Endothelial cell of umbilical vein (primary cell): ENCODE results near the gene TRAK1. TPM values are rescaled to one million over a fixed set of nuclear protein-coding genes. Genes with fewer than 3 reads are reported as not detected.

ENCODE experiments used
- BruUV-seq: library from RNA; stranded (reverse); fragments of 400-500 nt; replicated peaks from 2 replicates; lab custom pipeline; 2021; lab: Mats Ljungman, UMichigan
- CTCF ChIA-PET: fragments of 300-600, 350-600 bp; sonication (Branson Sonifier 250); formaldehyde crosslinking; loops from one replicate; lab custom pipeline; 2021; ENCODE audit warnings: antibody characterized with exemption, inconsistent platforms; lab: Charles Lee
- POLR2A ChIA-PET: fragments of 300-600, 350-600 bp; sonication (Branson Sonifier 250); formaldehyde crosslinking; loops from one replicate; lab custom pipeline; 2021; ENCODE audit warnings: antibody characterized with exemption, inconsistent platforms; lab: Charles Lee
- DNase-seq: peaks from one replicate; pipeline ENCODE4 v3.0.0-alpha.2; 2011; ENCODE audit warnings: low read depth, low spot score
- FAIRE-seq: peaks from 2 replicates; lab custom pipeline; 2011; peaks lifted over from hg19 to GRCh38; lab: Jason Lieb, UNC
- H2AFZ ChIP-seq: 2 replicates; pipeline ENCODE4 v1.6.0; 2012; ENCODE audit warnings: low read depth, low read length, control low read depth, inconsistent platforms
- H3K27ac ChIP-seq: 2 replicates; pipeline ENCODE4 v1.5.1; 2011; ENCODE audit warnings: low read depth, mild to moderate bottlenecking, control low read depth, low read length, moderate library complexity; ENCODE audit not compliant: insufficient read depth
- H3K27me3 ChIP-seq, 2 experiments: 2 replicates each; pipeline versions ENCODE4 v1.6.0 to v1.6.1; 2011; ENCODE audit warnings: low read length in 2 of 2, mixed read lengths in 1 of 2; ENCODE audit not compliant: control insufficient read depth in 2 of 2, insufficient read depth in 2 of 2
- H3K36me3 ChIP-seq, 2 experiments: 2 replicates in 1 of 2; 3 replicates in 1 of 2; pipeline ENCODE4 v1.5.1; 2011; ENCODE audit warnings: low read length in 2 of 2, mild to moderate bottlenecking in 1 of 2, moderate library complexity in 1 of 2; ENCODE audit not compliant: control insufficient read depth in 2 of 2, insufficient read depth in 2 of 2; ENCODE audit errors: extremely low read depth in 1 of 2
- H3K4me1 ChIP-seq: 3 replicates; pipeline ENCODE4 v1.5.1; 2011; ENCODE audit warnings: mild to moderate bottlenecking, low read length; ENCODE audit not compliant: control insufficient read depth, insufficient read depth; ENCODE audit errors: extremely low read depth
- H3K4me2 ChIP-seq: 2 replicates; pipeline ENCODE4 v1.6.1; 2011; ENCODE audit warnings: low read length, control low read depth, mixed read lengths; ENCODE audit not compliant: insufficient read depth
- H3K4me3 ChIP-seq, 3 experiments: fragments of 200-600 bp in 1 of 3; sonication (generic), shearing (Covaris generic) in 1 of 3; replicated peaks in 1 of 3; 2 replicates each; pipeline ENCODE4 v1.5.1; 2011 to 2016; ENCODE audit warnings: control low read depth in 3 of 3, low read length in 3 of 3, mild to moderate bottlenecking in 2 of 3, inconsistent platforms in 1 of 3, low read depth in 1 of 3, moderate library complexity in 1 of 3; ENCODE audit not compliant: insufficient read depth in 1 of 3
- H3K79me2 ChIP-seq: 2 replicates; pipeline ENCODE4 v1.6.0; 2012; ENCODE audit warnings: low read length, inconsistent platforms; ENCODE audit not compliant: control insufficient read depth, insufficient read depth
- H3K9ac ChIP-seq: replicated peaks from 2 replicates; pipeline ENCODE3; 2011; ENCODE audit warnings: low read length, control low read depth; ENCODE audit not compliant: insufficient read depth; ENCODE audit errors: extremely low read depth
- H3K9me1 ChIP-seq: replicated peaks from 3 replicates; pipeline ENCODE4 v1.6.0; 2011; ENCODE audit warnings: mild to moderate bottlenecking, low read length; ENCODE audit not compliant: control insufficient read depth, insufficient read depth; ENCODE audit errors: extremely low read depth
- H3K9me3 ChIP-seq: replicated peaks from 2 replicates; pipeline ENCODE4 v1.5.1; 2012; ENCODE audit warnings: low read length, inconsistent platforms; ENCODE audit not compliant: control insufficient read depth, insufficient read depth
- H4K20me1 ChIP-seq: replicated peaks from 2 replicates; pipeline ENCODE3; 2011; ENCODE audit warnings: mild to moderate bottlenecking, low read length; ENCODE audit not compliant: control insufficient read depth, insufficient read depth; ENCODE audit errors: extremely low read depth
- EZH2 ChIP-seq: IDR thresholded peaks from 2 replicates; pipeline ENCODE4 v1.6.1; 2012; ENCODE audit warnings: borderline replicate concordance, low read depth, mild to moderate bottlenecking, moderate library complexity, low read length, inconsistent platforms; ENCODE audit not compliant: severe bottlenecking
- FOS ChIP-seq: IDR thresholded peaks from 2 replicates; pipeline ENCODE4 v1.6.1; 2011; ENCODE audit warnings: mild to moderate bottlenecking, low read length, moderate library complexity, borderline replicate concordance; ENCODE audit not compliant: insufficient read depth
- GATA2 ChIP-seq: IDR thresholded peaks from 2 replicates; pipeline ENCODE4 v1.7.0; 2011; ENCODE audit warnings: low read depth, mild to moderate bottlenecking, moderate library complexity, mixed read lengths, low read length; ENCODE audit not compliant: insufficient read length, insufficient read depth
- JUN ChIP-seq: IDR thresholded peaks from 2 replicates; pipeline ENCODE4 v1.6.1; 2011; ENCODE audit warnings: borderline replicate concordance, low read depth; ENCODE audit not compliant: insufficient read length, insufficient read depth
- MAX ChIP-seq: IDR thresholded peaks from 2 replicates; pipeline ENCODE4 v1.6.1; 2011; ENCODE audit not compliant: insufficient read depth, insufficient read length
- MYC ChIP-seq: IDR thresholded peaks from one replicate; pipeline ENCODE4 v1.6.1; 2011; ENCODE audit warnings: mild to moderate bottlenecking, low read depth, low read length
- POLR2A ChIP-seq: IDR thresholded peaks from 2 replicates; pipeline ENCODE4 v1.6.1; 2012; ENCODE audit warnings: low read depth, mild to moderate bottlenecking, control low read depth, low read length
- POLR2AphosphoS5 ChIP-seq: IDR thresholded peaks from 2 replicates; pipeline ENCODE4 v1.6.1; 2012; ENCODE audit warnings: low read depth, mild to moderate bottlenecking, control low read depth, low read length, moderate library complexity; ENCODE audit not compliant: insufficient read depth
- dilution Hi-C: fragments of 300-500 bp; cut with MboI; formaldehyde crosslinking; loops from one replicate; pipeline ENCODE4 v1.15.0; 2019; ENCODE audit warnings: low sequenced_read_pairs; ENCODE audit not compliant: extremely low pct_ligation_motif_present
- intact Hi-C: fragments of 100-400 bp; cut with micrococcal nuclease; formaldehyde crosslinking; loops from one replicate; pipeline ENCODE4 v1.10.0; 2022
- polyA plus RNA-seq, 4 experiments: library from polyadenylated mRNA; depleted of rRNA in 3 of 4; stranded (reverse) in 3 of 4; unstranded in 1 of 4; fragments of >200 nt; gene quantifications; 2 replicates each; pipeline versions ENCODE4 v1.2.1 to v1.2.3, GENCODE V29; 2011 to 2012; ENCODE audit warnings: missing spikeins in 1 of 4
- total RNA-seq: library from RNA; stranded (reverse); gene quantifications from 2 replicates; pipeline ENCODE4 v1.2.3, GENCODE V29; 2021
- TF ChIP-seq, protein P1 (sequence below), 2 donors: IDR thresholded peaks; 1 replicate in 1 of 2; 2 replicates in 1 of 2; pipeline ENCODE4 v1.5.1; 2011; ENCODE audit warnings: low read length in 2 of 2, mild to moderate bottlenecking in 2 of 2, moderate library complexity in 2 of 2, control low read depth in 1 of 2, inconsistent platforms in 1 of 2, low read depth in 1 of 2; ENCODE audit not compliant: insufficient read depth in 1 of 2; ENCODE audit errors: extremely low read depth in 1 of 2

TRAK1 gene
- total and polyA plus RNA-seq, 2 donors (not counting 3 experiments of a cell fraction or from before 2014, with no cell fraction given), result 38.5 to 59.6 TPM

GRCh38 chr3:42072831-42073301, 18.3 kb upstream of the TRAK1 start:
- Histone ChIP-seq H2AFZ (no peak overlapping the region), H4K20me1 (no peaks in the 10 kb centered on the region), H3K9ac (peak overlapping the region; percentile 52), H3K27ac (peak overlapping the region; percentile 67), H3K79me2 (peaks cover 52% of the 10 kb centered on the region), H3K9me1 (no peaks in the 10 kb centered on the region), H3K36me3 (no peaks in the 10 kb centered on the region), H3K9me3 (no peaks in the 10 kb centered on the region), H3K4me2 (peak overlapping the region; percentile 32), H3K4me3 (no peak overlapping the region), H3K27me3 (no peaks in the 10 kb centered on the region), H3K4me1 (peaks cover 24% of the 10 kb centered on the region)
- dilution Hi-C loops (no loop called here), intact Hi-C loops (loop anchor here (1.0 to 2.0 kb wide), 8 partner anchors 12 to 111 kb away; partner anchors contain the start of gene ULK4)
- TF ChIP-seq POLR2A (no peak), FOS (no peak), EZH2 (no peak), POLR2AphosphoS5 (no peak), JUN (no peak), GATA2 (no peak), MAX (no peak), MYC (no peak)
- TF ChIP-seq, protein P1, sequence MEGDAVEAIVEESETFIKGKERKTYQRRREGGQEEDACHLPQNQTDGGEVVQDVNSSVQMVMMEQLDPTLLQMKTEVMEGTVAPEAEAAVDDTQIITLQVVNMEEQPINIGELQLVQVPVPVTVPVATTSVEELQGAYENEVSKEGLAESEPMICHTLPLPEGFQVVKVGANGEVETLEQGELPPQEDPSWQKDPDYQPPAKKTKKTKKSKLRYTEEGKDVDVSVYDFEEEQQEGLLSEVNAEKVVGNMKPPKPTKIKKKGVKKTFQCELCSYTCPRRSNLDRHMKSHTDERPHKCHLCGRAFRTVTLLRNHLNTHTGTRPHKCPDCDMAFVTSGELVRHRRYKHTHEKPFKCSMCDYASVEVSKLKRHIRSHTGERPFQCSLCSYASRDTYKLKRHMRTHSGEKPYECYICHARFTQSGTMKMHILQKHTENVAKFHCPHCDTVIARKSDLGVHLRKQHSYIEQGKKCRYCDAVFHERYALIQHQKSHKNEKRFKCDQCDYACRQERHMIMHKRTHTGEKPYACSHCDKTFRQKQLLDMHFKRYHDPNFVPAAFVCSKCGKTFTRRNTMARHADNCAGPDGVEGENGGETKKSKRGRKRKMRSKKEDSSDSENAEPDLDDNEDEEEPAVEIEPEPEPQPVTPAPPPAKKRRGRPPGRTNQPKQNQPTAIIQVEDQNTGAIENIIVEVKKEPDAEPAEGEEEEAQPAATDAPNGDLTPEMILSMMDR (IDR thresholded peaks at IDR 0.05; ENCODE audit: extremely low read depth in 1 of 2, insufficient read depth in 1 of 2, low read depth in 1 of 2, low read length in 2 of 2), result no peak
- DNase-seq (no peak), FAIRE-seq (no peak)
- POLR2A ChIA-PET, result interaction anchor here (1.1 to 1.5 kb wide), 3 partner anchors 20 to 47 kb away, joined by 8 to 9 read pairs (median 8); no protein-coding TSS in a partner anchor
- TSS peak; percentile 20 for BruUV-seq
- CTCF ChIA-PET, result interaction anchor here (0.6 to 3.0 kb wide), 11 partner anchors 9 to 173 kb away, joined by 3 to 36 read pairs (median 8); no protein-coding TSS in a partner anchor
